Adrenal gland (tissue), 12 donors: ENCODE results near the gene SOAT2. TPM values are rescaled to one million over a fixed set of nuclear protein-coding genes. Genes with fewer than 3 reads are reported as not detected.

Experiments
- DNase-seq, 7 donors: peaks; one replicate each; pipeline ENCODE4 v3.0.0-alpha.2; 2019 to 2020
- H3K27ac ChIP-seq, 5 donors: fragments of 200-600 bp; sonication (generic) in 4 of 5; 1 replicate in 3 of 5; 2 replicates in 2 of 5; pipeline versions ENCODE4 v1.5.1 to v1.8.0; 2016 to 2020; ENCODE audit warnings: mild to moderate bottlenecking in 1 of 5
- H3K27me3 ChIP-seq: fragments of 200-600 bp; 2 replicates; pipeline ENCODE4 v1.8.0; 2021
- H3K36me3 ChIP-seq, 2 donors: fragments of 200-600 bp; replicated peaks in 1 of 2; 1 replicate in 1 of 2; 2 replicates in 1 of 2; pipeline versions ENCODE4 v1.5.1 to v1.8.0; 2018 to 2022
- H3K4me1 ChIP-seq, 2 donors: fragments of 200-600 bp; replicated peaks in 1 of 2; 1 replicate in 1 of 2; 2 replicates in 1 of 2; pipeline versions ENCODE4 v1.5.1 to v1.8.0; 2018 to 2021
- H3K4me3 ChIP-seq, 4 donors: fragments of 200-600 bp; sonication (generic) in 3 of 4; one replicate each; pipeline ENCODE4 v1.5.1; 2016 to 2018
- H3K9me3 ChIP-seq, 3 donors: fragments of 200-600 bp; sonication (generic) in 1 of 3; replicated peaks in 1 of 3; 1 replicate in 2 of 3; 2 replicates in 1 of 3; pipeline versions ENCODE4 v1.5.1 to v1.8.0; 2016 to 2021
- POLR2A ChIP-seq, 2 donors: fragments of 450-650 bp; IDR thresholded peaks; one replicate each; pipeline ENCODE4 v1.6.1; 2017; ENCODE audit warnings: antibody characterized with exemption in 2 of 2, mild to moderate bottlenecking in 2 of 2, moderate library complexity in 1 of 2
- WGBS, 4 donors: extraction: QIAGEN DNeasy Blood & Tissue Kit in 2 of 4; methylation state at CpG; one replicate each; pipeline versions ENCODE4 v1.1.5 to v1.1.7; 2013 to 2017; 5-methylcytosine and 5-hydroxymethylcytosine counted together
- intact Hi-C, 2 donors: fragments of 100-400 bp; cut with DNase I; formaldehyde crosslinking; loops; one replicate each; pipeline versions ENCODE4 v1.14.1 to v1.15.0; 2022 to 2023
- polyA plus RNA-seq, 3 donors: library from polyadenylated mRNA; stranded (reverse); fragments of 200-250 nt in 2 of 3; fragments of 350-450 nt in 1 of 3; fragmentation: Illumina TruSeq in 1 of 3; extraction: RNeasy Lipid Tissue Mini Kit (QIAGEN cat#74804) in 1 of 3; gene quantifications; one replicate each; pipeline ENCODE4 v1.2.3, GENCODE V29; 2013 to 2014
- total RNA-seq, 9 donors: library from RNA; depleted of rRNA in 4 of 9; stranded (reverse); fragments of >200 nt in 4 of 9; fragments of 120-200 nt in 1 of 9; fragmentation: NEBNext Ultra II Directional in 1 of 9; extraction: Animal tissue kit (Norgen Biotek cat#: 25700) in 1 of 9; gene quantifications; one replicate each; pipeline versions ENCODE4 v1.1.0 to v1.2.4, GENCODE V29; 2013 to 2023
- TF ChIP-seq, protein P1 (sequence below), 6 experiments: fragments of 450-650 bp in 4 of 6; fragments of 200-600 bp in 2 of 6; sonication (generic) in 1 of 6; IDR thresholded peaks; 1 replicate in 5 of 6; 2 replicates in 1 of 6; pipeline versions ENCODE4 v1.5.1 to v1.8.0; 2016 to 2021; ENCODE audit warnings: antibody characterized with exemption in 6 of 6, mild to moderate bottlenecking in 2 of 6, moderate library complexity in 1 of 6
- donor health status: healthy with polysubstance abuse.
- donor health status: Bipolar disorder and iron deficiency.
- donor health status: DM: yes; HTN: yes; CAD: no.
- donor health status: DM: no; HTN: no; CAD: no.
- donor health status: DM: no; HTN: no; CAD: no.
- donor health status: DM: yes; HTN: yes; CAD: no.

The SOAT2 gene
- total and polyA plus RNA-seq, 12 donors = 0.34 to 0.79 (median 0.48) TPM; not detected in 9

DNA sequence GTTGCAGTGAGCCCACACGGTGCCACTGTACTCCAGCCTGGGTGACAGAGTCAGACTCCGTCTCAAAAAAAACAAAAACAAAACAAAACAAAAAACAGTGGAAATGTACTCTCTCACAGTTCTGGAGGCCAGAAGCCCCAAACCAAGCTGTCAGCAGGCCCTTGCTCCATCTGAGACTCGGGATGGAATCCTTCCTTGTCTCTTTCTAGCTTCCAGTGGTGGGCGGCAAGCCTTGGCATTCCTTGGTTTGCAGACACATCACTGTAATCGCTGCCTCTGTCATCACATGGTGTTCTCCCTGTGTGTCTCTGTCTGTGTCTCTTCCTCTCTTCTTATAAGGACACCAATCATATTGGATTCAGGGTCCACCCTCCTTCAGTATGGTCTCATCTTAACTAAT, 47.0 kb upstream of the SOAT2 start:
- Histone ChIP-seq H3K9me3 (no peaks in the 10 kb centered on the region), H3K27ac (peak overlapping the region in 2 of 5 donors; percentile 6 to 57), H3K36me3 (peaks cover 0 to 64% of the 10 kb centered on the region in 2 donors), H3K4me1 (peaks cover 42 to 53% of the 10 kb centered on the region in 2 donors), H3K27me3 (no peaks in the 10 kb centered on the region), H3K4me3 (no peak overlapping the region)
- intact Hi-C loops = no loop called here
- DNase-seq = peak in 1 of 7 donors; percentile 17
- TF ChIP-seq, protein P1, sequence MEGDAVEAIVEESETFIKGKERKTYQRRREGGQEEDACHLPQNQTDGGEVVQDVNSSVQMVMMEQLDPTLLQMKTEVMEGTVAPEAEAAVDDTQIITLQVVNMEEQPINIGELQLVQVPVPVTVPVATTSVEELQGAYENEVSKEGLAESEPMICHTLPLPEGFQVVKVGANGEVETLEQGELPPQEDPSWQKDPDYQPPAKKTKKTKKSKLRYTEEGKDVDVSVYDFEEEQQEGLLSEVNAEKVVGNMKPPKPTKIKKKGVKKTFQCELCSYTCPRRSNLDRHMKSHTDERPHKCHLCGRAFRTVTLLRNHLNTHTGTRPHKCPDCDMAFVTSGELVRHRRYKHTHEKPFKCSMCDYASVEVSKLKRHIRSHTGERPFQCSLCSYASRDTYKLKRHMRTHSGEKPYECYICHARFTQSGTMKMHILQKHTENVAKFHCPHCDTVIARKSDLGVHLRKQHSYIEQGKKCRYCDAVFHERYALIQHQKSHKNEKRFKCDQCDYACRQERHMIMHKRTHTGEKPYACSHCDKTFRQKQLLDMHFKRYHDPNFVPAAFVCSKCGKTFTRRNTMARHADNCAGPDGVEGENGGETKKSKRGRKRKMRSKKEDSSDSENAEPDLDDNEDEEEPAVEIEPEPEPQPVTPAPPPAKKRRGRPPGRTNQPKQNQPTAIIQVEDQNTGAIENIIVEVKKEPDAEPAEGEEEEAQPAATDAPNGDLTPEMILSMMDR (IDR thresholded peaks at IDR 0.05) = no peak
- TF ChIP-seq POLR2A (IDR thresholded peaks at IDR 0.05) = peak in 1 of 2 donors; percentile 4
- WGBS, 4 donors = 75 to 81% (median 80%) methylated on average over 5 of the region's 5 CpGs

DNA sequence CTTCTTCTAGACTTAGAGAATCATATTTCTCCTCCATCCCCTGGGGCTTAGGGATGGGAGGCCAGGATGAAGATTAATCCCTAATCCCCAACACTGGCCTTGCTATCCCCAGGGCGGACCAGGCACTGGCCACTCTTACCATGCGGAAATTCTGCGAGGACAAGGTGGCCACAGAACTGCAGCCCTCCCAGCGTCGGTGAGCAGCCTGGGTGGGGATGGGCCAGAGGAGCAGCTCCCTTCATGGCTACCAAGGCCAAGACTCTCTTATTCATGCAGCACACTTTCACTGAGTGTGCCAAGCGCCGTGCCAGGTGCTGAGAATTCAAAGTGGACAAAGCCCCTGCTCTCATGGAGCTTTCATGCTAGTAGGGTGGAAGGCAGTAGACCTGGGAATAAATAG, 46.4 kb upstream of the SOAT2 start:
- H3K9me3 ChIP-seq = no peaks in the 10 kb centered on the region
- H3K4me1 ChIP-seq = peaks cover 36 to 53% of the 10 kb centered on the region in 2 donors
- no peak overlapping the region for H3K4me3 ChIP-seq
- no peak for TF ChIP-seq POLR2A (IDR thresholded peaks at IDR 0.05)
- TF ChIP-seq, protein P1 (IDR thresholded peaks at IDR 0.05) = no peak
- intact Hi-C loops = no loop called here
- no peaks in the 10 kb centered on the region for H3K27me3 ChIP-seq
- WGBS, 4 donors = 87 to 96% (median 90%) methylated on average over 6 to 7 of the region's 7 CpGs
- peaks cover 0 to 70% of the 10 kb centered on the region in 2 donors for H3K36me3 ChIP-seq
- peak overlapping the region in 3 of 5 donors; percentile 6 to 57 (median 26) for H3K27ac ChIP-seq
- DNase-seq = peak in 2 of 7 donors; percentile 26 to 35

DNA sequence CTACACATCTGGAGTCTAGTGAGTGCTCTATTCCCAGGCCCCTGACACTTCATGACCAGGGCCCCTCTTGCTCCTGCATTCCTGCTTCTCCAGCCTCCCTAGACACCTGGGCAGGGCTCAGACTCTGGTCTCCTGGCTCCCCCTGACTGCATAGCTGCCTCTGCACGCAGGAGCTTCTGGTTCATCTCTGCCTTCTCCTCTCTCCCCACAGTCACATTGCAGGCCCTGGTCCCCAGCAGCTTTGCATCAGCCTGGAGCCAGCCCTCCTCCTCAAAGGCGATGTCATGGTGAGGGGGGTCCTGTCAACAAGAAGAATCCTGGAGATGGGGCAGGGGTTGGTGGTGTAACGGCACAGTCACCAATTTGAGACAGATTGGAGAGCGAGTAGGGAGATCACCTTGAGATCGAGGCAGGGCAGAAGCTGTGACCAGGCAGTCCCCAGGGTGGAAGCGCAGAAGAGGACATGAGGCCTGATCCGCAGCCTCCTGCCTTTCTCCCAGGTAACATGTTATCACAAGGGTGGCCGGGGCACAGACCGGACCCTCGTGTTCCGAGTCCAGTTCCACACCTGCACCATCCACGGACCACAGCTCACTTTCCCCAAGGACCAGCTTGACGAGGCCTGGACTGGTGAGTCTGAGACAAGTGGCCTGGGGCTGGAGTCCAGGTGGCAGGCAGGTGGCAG, 45.3 kb upstream of the SOAT2 start:
- Histone ChIP-seq H3K27me3 (no peaks in the 10 kb centered on the region), H3K4me1 (peaks cover 36 to 55% of the 10 kb centered on the region in 2 donors), H3K27ac (peak overlapping the region in 2 of 5 donors; percentile 8 to 57), H3K4me3 (no peak overlapping the region), H3K36me3 (peaks cover 0 to 80% of the 10 kb centered on the region in 2 donors), H3K9me3 (no peaks in the 10 kb centered on the region)
- TF ChIP-seq, protein P1 (IDR thresholded peaks at IDR 0.05) = no peak
- no peak for TF ChIP-seq POLR2A (IDR thresholded peaks at IDR 0.05)
- 80 to 89% (median 88%) methylated on average over 8 to 13 of the region's 13 CpGs for WGBS, 4 donors
- intact Hi-C loops = no loop called here
- peak in 2 of 7 donors; percentile 9 to 34 for DNase-seq

DNA sequence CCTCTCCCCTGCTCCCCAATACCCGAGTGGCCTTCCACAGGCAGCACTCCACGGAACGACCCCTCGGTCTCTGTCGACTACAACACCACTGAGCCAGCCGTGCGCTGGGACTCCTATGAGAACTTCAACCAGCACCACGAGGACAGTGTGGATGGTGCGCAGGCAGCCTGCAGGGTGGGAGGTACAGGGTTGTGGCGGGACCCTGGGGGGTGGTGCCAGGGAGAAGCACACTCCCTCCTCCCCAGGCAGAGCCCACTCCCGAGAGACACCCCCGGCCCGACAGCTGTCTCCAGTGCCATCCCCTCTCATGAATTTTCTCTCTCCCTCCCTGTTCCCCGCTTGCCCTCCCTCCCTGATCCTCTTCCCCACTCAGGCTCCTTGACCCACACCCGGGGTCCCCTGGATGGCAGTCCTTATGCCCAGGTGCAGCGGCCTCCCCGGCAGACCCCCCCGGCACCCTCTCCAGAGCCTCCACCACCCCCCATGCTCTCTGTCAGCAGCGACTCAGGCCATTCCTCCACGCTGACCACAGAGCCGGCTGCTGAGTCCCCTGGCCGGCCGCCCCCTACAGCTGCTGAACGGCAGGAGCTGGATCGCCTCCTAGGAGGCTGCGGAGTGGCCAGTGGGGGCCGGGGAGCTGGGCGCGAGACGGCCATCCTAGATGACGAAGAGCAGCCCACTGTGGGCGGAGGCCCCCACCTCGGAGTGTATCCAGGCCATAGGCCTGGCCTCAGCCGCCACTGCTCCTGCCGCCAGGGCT, 44.4 kb upstream of the SOAT2 start:
- no peaks in the 10 kb centered on the region for H3K27me3 ChIP-seq
- H3K4me3 ChIP-seq = no peak overlapping the region
- H3K27ac ChIP-seq = peak overlapping the region in 2 of 5 donors; percentile 8 to 57
- H3K36me3 ChIP-seq = peaks cover 0 to 89% of the 10 kb centered on the region in 2 donors
- DNase-seq = peak in 1 of 7 donors; percentile 5
- TF ChIP-seq, protein P1 (IDR thresholded peaks at IDR 0.05) = no peak
- TF ChIP-seq POLR2A (IDR thresholded peaks at IDR 0.05) = no peak
- peaks cover 30 to 52% of the 10 kb centered on the region in 2 donors for H3K4me1 ChIP-seq
- WGBS, 4 donors = 86 to 88% (median 87%) methylated on average over 15 to 35 of the region's 35 CpGs
- intact Hi-C loops = no loop called here
- no peaks in the 10 kb centered on the region for H3K9me3 ChIP-seq
